ENCODE measurements around the gene SPAG17.

SPAG17 gene

DNA sequence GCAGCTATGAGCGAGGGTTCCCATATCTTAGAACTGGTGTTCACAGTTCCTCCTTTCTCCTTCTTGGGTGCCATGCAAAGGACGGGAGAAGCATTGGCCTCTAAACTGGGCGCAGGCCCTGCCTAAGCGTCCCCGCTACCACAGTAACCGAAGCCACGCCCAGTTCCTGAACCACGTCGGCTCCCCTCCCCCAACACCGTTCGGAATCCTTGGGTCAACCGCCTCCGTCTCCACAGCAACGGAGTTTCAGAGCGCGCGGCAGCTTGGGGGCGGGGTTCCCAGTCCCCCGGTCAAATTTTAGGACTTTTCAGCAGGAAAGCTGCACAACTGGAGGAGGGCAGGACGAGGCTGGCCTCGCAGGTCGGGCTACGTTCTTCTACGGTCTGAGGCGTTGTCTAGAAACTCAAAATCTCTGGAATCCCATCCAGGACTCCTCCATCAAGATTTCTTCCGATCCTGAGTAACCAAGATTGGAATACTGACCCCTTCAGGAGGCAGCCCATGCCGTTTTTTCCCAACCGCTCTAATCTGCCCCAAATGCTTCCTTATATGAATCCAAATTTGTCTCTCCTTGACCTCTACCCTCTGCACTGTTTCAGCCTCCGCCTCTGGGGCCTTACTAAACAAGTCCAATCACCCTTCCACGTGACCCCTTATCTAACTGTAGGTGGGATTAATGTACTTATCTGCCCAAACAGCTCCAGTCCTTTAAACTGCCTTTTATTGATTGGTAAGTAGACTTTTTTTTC, at the start of gene SPAG17:
Gene SPAG17 (minus strand): TSS at position 145 of the 749 bp plus-strand sequence. CDS start 71 bp downstream, at position 74.
- DNase-seq = no peak

DNA sequence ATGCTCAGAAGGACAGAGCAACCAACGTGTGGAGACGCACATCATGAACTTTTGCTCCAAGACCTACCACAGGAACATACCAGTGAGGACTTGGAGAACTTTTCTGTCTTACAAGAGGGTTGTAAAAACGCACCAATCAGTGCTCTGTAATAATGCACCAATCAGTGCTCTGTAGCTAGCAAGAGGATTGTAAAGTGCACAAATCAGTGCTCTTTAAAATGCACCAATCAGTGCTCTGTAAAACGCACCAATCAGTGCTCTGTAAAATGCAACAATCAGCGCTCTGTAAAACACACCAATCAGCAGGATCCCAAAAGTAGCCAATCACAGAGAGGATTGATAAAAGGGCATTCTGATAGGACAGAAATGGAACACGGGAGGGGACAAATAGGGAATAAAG, 40.4 kb upstream of the SPAG17 start:
- DNase-seq = no peak

DNA sequence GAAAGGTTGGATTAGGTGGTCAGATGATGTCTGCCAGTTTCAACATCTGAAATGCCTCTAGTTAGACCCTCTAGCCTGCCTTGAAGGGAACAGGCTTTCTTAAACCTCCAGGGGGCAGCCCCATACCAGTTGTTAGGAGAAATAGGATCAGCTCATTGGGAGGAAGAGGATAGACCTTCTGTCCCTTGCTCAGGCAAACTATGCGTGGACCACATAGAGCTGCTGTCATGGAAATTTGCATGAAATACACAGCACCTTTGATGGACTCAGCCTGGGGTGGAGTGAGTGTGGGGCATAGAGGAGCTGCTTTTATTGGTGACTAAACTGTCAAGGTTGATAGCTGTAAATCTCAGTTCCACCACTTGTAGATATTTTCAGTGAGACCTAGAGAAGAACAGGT, 38.4 kb upstream of the SPAG17 start:
- no peak for DNase-seq

DNA sequence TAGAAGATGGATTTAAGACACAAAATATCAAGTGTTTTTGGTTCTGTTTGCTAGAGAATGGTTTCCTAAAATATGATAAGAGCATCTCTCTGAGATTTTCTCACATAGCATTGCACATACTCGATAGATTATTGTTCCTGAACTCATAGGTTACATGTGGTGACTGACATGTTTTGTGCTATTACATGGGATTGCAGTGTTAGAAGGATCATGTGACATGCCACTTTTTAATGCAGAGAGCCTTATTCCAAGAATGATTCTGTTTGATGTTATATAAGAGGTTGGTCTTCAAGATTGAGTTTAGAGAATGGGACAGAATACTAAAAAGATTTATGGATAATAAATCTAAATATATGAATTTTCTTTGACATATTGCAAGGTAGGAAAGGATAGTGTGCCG, 34.4 kb upstream of the SPAG17 start:
- no peak for DNase-seq

DNA sequence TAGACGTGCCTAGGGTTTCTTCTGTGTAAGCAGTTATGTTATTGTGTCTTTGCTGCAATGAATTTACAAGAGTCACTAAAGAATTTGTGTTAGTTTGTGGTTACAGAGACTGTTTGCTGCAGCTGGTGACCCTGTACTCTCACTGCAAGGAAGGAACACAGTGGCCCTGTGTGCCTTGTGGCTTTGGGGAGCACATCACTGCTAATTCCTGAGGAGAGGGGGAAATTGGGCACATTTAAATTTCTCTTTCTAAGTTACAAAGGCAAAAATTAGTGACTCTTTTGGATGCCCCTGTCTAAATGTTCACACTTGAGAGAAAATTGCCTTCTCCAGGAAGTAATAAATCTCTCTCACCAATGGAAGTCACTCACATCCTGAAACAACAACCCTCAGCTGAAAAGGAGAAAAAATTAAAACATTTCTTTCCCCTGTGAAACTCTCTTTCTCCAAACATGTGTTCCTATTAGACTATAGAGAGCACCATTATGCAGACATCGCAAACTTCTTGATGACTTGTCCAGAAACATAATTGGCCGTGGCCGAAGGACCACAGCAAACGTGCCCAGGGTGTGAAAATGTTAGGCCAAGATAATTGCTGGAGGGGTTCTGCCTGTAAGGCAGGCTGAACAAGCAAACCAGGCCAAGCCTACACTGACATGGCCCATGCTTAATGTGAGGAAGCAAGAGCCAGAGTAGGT, 32.3 kb upstream of the SPAG17 start:
- DNase-seq = no peak

DNA sequence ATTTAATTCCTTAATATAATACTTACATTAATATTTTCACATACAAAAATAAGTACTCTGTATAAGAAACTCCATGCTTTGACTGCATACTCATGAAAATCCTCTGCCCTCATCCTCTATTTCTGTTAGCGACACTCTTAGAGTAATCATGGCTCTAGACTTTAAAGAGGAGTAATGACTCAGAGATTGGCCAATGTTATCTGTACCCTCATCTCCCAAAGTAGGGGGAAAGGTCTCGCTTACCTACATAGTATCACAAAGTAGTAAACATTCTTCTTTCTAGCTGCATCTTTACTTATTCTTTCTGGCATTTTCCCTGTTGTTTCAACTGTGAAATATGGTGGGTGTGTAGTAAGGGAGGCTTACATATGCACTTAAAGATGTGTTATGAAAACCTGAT, 29.8 kb upstream of the SPAG17 start:
- DNase-seq = no peak

DNA sequence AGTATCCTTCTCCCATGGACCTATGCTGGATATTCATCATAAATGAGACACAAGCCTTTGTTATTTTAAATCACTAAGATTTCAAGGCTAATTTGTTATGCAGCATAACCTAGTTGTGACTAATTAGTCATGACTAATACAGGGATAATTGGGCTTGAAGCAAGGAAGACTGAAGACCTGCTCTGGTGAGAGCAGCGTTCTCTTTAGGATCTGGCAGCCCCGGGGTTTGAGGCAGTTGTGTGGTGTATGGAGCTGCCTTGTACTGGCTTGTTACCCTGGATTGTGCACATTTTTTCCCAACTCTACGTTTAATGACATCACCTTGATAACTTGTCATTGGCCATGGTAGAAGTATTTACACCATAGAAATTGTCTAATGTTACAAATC, 25.7 kb upstream of the SPAG17 start:
- no peak for DNase-seq

DNA sequence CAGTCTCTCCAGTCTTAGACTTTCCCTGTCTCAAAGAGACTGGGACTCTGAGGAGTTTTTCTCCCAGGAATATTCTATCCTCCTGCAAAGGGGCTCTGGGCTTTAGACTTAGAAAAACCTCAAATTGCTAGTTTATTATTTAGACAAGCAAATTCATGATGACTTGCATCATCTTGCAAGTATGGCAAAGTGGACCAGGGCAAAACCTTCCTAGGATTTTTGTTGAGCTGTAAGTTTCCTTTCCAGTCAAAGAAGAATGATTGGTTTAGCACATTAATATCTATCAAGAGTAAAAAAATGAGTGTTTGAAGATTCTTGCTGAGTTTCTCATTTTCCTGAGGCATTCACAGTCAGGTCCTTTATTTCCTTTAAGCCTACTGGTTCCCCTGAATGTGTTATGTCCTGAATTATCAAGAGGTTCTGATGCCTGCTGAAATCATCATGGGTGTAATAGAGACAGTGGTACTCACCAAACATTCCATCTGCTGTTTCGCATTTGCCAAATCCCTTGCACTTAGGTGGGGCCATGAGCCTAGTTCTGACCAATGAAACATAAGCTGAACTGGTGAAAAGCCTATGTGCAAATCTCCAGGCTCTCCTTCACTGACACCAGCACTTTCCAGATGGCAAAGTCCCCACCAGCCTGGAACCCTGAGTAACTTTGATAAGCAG, 25.2 kb upstream of the SPAG17 start:
- no peak for DNase-seq

DNA sequence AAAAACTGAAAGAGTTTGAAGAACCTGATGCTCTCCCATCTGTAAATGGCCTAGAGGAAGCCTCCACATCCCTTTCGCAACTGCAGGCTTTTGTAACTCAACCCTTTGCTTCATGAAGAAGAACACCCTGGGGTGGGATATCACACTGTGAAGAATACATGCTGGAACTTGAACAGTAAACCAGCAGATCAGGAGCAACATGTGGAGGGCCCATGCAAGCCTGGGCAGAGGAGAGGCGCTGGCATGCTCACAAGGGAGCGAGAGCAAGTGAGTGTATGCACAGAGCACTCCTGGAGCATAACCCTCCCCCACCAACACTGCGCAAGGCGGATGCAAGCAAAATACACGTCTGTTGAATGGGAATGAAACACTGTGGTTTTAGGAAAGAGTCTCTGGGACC, 24.6 kb upstream of the SPAG17 start:
- DNase-seq = no peak

DNA sequence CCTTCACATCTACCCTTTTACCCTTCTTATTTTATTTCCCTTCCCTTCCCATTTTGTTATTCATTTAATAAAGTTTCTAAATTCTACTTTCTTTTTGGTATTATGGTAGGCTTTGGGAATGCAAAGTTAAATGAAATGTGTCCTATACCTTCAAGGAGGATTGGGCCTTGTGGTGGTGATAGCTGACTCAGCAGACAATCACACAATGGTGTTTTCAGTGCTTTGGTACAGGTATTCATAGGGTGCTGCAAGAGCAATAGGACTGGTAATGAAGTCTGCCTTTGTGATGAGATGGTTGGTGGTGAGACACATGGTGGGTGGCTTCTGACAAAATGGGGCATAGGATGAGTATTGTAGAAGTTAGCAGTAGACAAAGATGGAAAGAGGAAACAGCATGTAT, 21.9 kb upstream of the SPAG17 start:
- DNase-seq = no peak

DNA sequence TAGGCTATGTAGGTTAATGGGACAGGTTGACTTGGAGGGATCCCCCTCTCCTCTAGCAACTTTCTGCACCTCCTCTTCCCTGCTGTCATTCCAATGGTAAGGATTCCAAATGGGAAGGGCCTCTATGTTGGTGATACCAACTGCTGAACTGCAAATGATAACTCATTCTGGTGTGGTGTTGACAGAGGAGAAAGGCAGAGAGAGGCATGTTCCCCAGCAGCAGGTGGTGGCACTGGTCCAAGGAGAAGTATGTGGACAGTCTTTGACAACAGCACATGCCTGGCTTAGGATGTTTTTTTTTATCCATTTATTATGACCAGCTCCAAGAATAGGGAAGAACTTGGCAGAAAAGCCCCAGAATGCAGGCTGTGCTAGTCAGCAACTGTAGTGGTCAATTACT, 19.6 kb upstream of the SPAG17 start:
- DNase-seq = no peak

DNA sequence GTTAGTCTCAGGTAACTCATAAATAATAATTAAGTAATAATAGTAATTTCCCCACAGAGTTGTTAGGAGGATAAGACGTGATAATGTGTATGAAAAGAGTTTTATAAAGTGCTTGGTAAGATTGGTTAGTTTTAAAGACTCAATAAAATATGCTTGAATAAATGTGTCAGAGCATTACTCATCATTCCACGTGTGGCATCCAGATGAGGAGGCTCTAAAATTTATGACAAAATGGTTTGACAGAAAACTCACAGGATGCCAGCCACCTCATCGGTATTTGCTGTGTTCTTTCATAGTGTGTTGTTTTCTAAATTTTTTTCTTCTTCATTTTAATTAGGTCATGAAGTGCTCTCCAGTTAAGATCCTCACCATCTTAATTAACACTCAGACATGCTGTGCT, 19.1 kb upstream of the SPAG17 start:
- DNase-seq = no peak

DNA sequence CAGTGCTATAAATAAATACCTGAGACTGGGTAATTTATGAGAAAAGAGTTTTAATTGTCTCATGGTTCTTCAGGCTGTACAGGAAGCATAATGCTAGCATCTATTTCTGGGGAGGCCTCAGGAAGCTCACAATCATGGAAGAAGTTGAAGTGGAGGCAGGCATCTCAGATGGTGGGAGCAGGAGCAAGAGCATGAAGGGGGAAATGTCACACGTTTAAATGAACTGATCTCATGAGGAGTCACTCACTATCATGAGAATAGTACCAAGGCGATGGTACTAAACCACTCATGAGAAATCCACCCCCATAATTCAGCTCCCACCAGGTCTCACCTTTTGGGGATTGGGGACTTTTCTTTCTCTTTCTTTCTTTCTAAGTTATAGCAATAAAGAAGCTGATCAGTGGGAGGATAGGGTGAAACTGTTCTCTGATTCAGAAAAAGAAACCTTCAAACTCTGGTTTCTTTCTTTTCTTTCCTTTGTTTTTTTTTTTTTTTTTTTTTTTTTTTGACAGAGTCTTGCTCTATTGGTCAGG, 17.1 kb upstream of the SPAG17 start:
- DNase-seq = no peak

DNA sequence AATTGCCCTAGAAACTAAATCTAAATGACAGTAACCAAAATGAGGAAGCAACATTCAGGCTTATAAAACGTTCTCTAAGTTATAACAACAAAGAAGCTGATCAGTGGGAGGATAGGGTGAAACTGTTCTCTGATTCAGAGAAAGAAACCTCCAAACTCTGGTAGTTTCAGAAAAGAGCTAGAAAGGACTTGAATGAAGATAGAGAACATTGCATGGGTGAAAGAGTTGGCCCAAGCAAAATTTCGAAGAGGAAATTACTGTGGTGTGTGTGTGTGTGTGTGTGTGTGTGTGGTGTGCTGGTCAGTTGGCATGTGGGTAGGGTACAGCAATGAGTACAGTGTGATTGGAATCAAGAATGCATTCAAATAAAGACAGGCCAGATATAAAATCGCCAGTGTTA, 16.5 kb upstream of the SPAG17 start:
- no peak for DNase-seq

DNA sequence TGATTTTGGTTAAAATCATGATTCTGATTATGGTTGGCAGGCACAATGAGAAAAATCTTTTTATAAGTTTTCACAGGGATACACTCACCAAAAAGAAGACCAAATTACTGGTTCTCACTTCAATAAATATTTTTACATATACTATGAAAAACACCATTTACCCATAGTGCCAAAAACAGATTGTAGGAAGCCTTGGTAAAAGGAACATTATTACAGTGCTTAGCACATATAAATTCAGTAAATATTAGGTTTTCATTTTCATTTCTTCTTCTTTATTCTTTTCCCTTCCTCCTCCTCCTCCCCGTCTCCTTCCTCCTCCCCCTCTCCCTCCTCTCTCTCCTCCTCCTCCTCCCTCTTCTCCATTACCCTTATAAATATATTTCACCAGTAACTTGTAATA, 15.8 kb upstream of the SPAG17 start:
- DNase-seq = no peak

DNA sequence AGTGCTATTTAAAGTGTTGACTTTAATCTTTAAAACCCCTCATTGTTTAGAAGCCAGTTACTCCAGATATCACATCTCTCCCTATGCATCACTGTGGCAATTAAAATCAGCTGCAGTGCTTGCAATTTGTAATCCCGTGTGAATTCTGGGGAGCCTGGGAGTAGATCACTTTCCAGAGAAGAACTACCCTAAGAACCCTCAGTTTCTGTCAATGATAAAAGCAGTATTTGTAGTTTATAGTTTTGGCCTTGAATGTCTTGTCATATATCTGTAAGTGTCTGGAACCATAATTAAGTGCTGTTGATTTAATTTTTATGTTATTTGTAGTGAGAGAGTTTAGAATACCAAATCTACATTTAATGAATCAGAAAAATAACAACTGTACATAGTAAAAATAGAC, 5.5 kb upstream of the SPAG17 start:
- DNase-seq = no peak

DNA sequence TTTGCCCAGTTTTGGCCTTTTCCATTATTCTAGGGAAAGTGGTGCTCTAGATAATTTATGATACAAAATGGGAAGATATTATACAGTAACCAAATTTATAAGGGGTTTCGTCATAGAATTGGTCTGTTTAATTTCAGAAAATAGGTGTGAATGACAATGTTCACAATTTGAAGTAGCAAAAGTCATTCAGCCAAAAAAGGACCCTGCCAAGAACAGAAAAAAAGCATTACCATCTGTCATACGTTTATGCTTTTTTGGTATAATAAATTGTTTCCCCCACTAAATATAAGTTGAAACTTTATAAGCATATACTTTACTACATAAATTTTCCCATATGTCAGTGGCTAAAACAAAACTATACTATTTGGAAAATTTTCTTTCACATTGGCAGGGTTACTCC, 4.5 kb upstream of the SPAG17 start:
- no peak for DNase-seq

DNA sequence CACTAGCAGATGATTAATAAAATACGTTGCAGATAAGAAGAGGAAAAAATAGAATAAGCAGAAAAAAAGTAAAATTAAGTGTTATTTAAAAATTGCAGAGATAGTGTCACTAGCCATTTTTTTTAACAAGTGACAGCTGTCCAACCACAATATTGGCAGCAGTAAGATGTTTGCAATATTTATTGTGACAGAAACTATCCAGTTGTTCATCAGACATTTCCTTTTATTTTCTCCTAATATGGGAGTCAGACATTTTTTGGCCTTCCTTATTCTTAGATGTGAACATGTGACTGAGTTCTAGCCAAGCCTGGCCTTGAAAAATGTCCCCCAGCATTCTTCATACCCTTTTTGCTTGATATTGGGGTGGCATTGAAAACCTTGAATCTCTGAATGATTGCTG, 3.4 kb upstream of the SPAG17 start:
- DNase-seq = no peak

DNA sequence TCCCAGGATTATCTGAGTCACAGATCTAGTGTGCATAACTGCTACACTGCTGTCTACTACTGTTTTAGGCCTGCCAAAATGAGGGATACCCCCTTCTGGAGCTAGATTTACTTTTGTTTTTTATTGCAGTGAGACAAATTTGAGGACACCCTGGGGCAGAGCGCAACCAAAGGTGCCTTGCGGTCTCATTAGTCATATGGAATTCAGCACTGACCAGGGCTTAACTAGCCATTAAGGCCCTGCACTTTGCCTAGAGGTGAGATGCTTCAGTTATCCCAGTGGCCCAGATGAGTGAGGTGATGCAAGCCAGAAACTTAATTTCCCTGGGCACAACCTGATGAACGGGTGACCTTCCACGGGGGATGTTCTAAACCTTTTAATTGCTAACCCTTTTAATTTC, 998 bp upstream of the SPAG17 start:
- DNase-seq = no peak

DNA sequence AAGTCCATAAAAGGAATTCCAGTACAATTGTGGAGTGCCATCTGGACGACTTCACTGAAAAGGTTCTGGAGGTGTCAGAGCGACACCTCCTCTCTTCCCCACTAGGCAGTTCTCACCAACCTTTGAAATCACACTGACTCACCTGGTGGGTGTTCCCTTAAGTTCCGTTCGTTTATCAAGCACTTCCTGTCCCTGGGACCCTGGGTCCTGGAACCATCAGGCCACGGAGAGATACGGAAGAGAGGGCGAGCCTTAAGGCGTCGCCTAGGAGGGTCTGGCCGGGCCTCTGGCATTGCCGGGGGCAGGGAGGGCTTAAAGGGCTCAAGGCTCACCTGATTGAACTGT, 317 bp downstream of the SPAG17 start:
- no peak for DNase-seq

DNA sequence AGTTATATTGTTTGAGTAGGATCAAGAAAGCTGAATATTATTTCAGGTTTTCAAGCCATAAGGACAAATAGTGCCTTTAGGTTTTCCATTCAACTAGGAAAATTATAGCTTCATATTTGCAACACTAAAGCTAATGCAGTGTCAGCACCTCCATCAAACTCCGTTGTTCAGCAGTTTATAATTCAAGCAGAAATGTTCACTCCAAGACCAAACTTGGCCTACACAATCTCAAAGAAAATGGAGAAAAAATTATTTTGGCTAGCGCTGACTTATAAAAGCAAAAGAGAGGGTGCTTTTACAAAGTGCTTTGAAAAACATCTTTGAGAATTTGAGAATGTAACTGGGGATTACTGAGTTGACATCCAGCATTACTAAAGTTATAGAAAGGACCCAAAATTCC, 1.4 kb downstream of the SPAG17 start:
- DNase-seq = no peak

DNA sequence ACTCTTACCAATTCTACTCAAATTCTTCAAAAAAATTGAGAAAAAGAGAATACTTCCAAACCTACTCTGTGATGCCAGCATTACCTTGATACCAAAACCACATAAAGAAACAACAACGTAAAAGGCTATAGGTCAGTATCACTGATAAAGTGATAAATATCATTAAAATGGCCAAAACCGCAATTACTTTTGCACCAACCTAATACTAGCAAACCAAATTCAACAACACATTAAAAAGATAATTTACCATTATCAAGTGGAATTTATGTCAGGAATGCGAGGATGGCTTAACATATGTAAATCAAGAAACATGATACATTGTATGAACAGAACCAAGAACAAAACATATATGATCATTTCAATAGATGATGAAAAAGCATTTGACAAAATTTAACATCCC, 7.0 kb downstream of the SPAG17 start:
- DNase-seq = no peak

DNA sequence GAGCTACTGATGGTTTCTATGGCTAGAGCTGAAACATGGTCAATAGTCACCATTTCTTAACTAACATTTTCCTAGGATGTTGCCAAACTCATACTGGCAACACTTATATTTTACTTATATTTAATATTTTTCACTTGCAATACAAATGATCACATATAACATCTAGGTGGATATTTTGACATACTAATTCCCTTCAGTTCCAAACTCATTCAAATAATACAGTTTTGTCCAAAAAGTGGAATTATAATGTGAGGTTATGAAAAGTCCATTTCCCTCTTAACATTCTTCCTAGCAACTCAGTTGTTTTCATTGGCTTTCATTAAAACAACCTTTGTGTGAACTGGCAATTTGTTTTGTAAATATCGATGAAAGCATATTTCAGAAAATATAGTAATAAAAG, 16.0 kb downstream of the SPAG17 start:
- no peak for DNase-seq

DNA sequence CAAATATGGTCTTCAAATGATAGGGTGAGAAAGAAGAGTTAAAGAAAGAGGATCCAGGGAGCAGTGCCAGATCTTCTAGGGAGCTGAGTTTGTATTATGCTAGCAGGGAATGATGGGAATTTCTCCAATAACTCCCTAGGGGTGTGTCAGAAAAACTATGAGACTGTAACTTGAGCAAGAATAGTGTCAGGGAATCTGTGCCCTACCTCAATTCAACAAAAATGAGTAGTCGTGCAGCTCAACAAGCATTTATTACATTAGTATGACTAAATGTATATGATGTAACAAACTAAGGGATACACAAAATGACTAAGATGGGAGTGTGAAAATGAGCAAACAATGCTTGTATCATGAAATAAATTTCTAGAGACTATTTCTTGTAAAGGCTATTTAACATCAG, 24.2 kb downstream of the SPAG17 start:
- DNase-seq = no peak
